GM19025 (cell line): ENCODE measurements around the gene LYZL1.
"Not testable (repeated sequence)": the region's sequence is repeated elsewhere in the genome, so short reads cannot be mapped to it uniquely, and the experiment has no call there.

ENCODE experiments used
- ATAC-seq: cut with Tn5 transposase; IDR thresholded peaks from one replicate; pipeline ENCODE4 v1.9.1; 2021; ENCODE audit warnings: mild to moderate bottlenecking, low read depth, moderate library complexity; ENCODE audit not compliant: unreplicated experiment

The LYZL1 gene

DNA sequence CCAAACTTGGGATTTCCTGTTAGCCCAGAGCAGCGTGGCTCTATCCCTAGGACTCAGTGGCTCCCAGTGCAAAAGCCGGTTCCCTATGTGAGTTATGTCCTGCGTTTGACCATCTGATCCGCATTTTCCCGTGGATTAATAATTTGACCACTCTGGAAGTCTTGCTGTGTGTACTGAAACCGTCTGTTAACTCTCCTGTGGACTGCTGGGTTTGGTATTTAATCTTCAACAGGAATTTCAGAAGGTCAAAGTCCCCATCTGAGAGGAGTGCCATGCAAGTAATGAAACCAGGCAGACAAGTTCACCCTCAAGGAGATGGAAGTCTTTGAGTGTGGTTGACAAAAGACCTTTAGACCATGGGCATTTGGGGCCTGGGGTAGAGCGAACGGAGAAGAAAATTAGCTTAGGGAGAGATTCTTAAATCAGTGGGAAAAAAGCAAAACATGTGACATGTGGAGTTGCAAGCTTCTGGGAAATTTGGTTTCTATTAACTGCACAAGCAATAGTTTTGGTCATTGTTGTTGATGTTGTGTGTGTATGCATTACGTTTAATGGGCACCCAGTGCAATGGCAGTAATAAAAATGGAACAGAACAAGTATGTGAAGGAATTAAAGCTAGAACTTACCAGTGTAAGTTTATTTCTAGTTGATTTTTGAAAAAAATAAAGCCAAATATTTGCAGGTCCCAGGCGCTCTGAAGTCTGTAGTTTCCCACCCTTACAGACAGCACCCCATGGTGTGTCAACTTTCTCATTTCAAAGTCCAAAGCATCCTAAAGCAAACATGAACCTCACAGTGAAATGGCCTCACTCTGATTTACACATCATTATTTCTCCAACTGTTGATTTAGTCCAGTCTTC, 38.2 kb downstream of the LYZL1 start:
- no peak for ATAC-seq

- no peak for ATAC-seq
Measured at GRCh38 chr10:29327746-29328102, 38.9 kb downstream of the LYZL1 start.

DNA sequence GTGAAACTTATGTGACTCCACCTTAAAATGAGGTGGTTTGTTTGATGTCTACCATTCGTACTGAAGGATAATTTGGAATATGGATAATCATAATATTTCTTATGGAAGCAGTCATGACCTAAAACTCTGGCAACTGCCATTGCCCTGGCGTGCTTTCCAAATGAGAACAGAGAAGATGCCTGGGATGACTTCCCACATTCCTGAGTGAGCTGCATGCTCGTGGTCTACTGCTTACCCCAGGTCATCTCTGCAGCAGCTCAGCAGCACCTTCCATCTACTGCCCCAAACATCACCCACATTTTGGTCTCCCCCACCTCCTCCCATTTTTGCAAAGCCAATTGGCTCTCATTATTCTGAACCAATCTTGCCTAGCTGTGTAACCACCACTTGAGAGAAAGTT, 40.1 kb downstream of the LYZL1 start:
- no peak for ATAC-seq

GRCh38 chr10:29329420-29329819, 40.5 kb downstream of the LYZL1 start:
- ATAC-seq: no peak

- no peak for ATAC-seq
Measured at GRCh38 chr10:29332061-29332760, 43.3 kb downstream of the LYZL1 start.

- ATAC-seq: no peak
Measured at GRCh38 chr10:29332761-29333148, 43.9 kb downstream of the LYZL1 start.

DNA sequence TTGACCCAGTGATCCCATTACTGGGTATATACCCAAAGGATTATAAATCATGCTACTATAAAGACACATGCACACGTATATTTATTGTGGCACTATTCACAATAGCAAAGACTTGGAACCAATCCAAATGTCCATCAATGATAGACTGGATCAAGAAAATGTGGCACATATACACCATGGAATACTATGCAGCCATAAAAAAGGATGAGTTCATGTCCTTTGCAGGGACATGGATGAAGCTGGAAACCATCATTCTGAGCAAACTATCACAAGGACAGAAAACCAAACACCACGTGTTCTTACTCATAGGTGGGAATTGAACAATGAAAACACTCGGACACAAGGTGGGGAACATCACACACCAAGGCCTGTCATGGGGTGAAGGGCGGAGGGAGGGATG, 48.7 kb downstream of the LYZL1 start:
- ATAC-seq: not testable (repeated sequence)

DNA sequence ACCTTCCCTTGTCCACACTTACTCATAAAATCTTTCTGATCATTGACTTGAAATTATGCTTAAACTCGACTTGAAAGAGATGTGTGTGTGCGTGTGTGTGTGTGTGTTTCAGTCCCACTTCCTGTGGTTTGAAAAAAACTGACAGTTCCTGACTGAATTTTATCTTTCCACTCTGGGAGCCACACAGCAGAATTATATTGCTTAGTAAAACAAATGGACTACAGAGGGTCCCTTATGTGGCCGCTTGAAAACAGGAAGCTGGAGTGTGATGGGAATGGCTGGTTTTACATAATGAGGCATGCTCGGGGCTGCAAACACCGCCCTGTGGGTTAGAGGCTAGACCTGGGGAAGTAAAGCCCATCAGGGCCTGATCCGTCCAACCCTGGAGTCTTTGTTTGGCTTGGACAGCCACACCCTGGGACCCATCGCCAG, 54.8 kb downstream of the LYZL1 start:
- ATAC-seq: no peak

DNA sequence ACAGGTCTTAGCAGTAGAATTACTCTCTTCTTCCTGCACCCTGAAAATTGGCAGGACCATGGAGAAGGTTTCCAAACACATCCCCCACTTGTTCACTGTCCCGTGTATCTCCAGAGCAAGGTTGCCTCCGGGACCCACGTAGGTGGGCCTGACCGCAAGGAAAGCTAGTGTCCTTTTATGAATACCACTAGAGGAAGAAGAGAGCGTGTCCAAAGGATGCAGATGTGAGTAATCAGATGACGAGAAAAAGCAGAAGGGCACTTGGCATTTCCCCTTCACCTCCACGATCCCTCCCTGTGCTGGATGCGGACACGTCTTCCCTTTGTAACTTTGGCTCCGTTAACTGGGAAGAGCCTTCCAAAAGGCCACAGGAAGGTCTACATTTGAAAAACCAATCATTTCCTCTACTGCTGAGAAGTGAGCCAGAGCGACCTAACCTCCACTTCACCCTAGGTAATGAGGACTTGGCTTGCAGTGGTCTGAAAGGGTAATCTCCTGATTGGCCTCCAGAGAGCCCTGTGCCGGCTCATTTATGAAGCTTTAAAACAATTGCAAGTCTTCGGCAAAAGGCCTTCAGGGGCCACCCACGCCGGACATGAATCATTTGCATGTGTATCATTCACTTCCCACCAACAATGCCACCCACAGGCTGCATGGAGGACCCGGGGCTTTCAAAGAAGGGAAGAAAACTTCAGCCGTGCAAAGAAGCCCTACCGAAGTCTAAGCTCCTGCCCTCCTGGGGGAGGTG, 55.4 kb downstream of the LYZL1 start:
- no peak for ATAC-seq

DNA sequence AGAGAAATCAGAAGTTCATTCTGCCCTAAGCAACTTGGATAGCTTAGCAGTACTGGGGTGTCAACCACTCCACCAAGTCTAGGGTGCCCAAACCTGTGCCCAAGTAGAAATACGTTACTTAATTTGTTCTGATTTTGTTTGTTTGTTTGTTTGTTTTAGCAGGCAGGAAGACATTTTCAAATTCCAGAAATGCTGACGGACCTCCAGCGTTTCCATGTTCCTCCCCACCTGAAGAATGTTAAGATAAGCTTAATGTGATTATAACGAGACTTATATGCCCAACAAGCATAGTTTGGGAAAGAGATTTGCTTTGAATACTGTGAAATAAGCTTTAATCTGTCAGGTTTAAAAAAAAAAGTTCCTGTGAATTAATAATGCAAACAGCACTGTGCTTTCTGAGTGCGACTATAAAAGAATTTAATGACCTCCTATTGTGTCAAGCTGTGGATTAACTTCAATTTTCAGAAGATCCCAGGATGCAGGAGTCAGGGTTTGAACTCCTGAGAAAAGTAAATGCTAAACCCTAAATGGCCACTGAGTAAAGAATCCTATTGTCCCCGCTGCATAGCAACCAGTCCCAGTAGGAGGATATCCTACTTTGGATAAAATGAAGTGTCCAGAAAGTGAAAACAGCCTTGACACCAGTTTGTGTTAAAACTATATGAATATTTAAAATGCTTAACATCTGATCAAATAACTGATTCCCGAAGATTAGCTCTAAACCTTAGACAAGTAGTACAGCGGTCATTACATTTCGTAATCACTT, 56.5 kb downstream of the LYZL1 start:
- no peak for ATAC-seq

GRCh38 chr10:29345910-29346209, 57.0 kb downstream of the LYZL1 start:
- ATAC-seq: no peak

DNA sequence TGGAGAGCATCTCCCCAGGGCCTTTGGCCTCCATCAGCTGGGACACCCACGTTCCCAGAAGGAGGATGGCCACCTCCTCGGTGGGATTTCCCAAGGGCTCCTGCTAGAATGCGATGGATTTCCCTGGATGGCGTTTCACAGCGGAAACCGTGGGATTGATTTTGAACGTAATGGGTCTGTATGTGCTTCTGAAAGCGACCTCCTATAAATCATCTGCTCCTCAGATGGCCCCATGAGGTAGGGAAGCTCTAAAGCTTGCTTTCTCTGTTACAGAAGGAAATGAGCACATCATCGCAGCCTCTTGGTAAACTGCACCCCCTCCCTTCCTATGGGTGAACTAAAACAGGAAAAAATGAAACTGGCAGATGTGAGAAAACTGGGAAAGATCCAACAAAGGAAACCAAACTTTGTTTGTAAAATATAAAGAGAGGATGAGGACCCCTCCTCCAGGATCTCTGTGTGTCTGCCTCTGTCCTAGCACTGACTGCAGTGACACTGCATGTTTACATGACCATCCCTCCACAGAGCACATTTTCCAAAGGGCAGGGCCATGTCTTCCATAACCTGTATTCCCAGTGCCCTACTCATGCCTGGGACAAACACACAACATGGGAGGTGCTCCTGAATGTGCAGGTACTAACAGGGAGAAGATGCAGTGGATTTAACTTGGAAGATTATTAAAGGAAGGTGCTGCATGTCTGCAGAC, 57.6 kb downstream of the LYZL1 start:
- no peak for ATAC-seq

GRCh38 chr10:29348836-29349235, 60.0 kb downstream of the LYZL1 start:
- no peak for ATAC-seq

DNA sequence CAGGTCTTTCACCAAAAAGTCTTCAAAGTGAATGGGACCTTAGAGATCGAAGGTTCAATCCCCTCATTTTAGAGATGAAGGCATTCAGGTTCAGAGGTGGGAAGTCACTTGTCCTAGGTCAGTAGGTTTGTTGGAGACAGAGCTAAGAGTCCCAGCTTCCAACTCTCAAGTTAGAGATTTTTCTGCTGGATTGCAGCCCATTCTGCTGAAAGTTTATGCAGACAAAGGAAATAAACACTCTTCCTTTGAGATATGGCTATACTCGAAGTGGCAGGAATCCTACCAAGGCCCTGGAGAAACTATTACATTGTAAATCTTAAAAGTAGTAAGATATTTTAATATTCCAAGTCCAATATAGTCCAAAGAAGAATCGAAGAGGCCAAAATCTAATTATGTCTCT, 64.4 kb downstream of the LYZL1 start:
- no peak for ATAC-seq

- no peak for ATAC-seq
Measured at GRCh38 chr10:29353887-29354561, 65.2 kb downstream of the LYZL1 start.

GRCh38 chr10:29355411-29355991, 66.6 kb downstream of the LYZL1 start:
- no peak for ATAC-seq

- ATAC-seq: no peak
Measured at GRCh38 chr10:29356931-29357330, 68.1 kb downstream of the LYZL1 start.

DNA sequence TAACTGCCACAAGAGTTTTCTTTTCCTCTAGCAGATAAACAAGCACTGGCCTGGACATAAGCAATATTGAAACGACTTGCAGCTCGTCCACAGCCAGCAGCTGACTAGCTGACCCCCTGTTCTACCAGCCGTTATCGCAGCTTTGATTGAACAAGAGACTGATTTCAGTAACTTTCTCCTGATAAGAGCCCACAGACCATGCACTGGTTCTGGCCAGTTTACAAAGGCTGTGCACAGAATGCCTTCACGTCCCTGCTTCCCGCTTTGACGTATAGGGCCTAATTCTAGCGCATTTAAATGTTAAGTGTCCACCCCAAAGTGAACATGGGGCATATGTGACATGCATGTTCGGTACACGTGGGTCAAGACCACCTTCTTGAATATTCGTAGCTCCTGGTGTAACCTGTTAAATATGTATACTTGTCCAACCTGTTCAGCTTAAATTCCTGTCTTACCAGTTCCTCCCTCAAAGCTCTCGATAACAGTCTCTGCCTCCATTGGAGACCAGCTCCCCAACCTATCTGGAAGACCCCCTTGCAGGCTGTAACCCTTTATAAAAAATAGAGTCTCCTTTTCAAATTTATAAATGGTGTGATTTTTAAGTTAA, 69.2 kb downstream of the LYZL1 start:
- ATAC-seq: no peak
